ENCODE measurements around the gene ERC2. TPM values are rescaled to one million over a fixed set of nuclear protein-coding genes. Genes with fewer than 3 reads are reported as not detected.

The ERC2 gene
- polyA plus RNA-seq, 3 donors, result 0.04 to 0.54 TPM; not detected in 1

DNA sequence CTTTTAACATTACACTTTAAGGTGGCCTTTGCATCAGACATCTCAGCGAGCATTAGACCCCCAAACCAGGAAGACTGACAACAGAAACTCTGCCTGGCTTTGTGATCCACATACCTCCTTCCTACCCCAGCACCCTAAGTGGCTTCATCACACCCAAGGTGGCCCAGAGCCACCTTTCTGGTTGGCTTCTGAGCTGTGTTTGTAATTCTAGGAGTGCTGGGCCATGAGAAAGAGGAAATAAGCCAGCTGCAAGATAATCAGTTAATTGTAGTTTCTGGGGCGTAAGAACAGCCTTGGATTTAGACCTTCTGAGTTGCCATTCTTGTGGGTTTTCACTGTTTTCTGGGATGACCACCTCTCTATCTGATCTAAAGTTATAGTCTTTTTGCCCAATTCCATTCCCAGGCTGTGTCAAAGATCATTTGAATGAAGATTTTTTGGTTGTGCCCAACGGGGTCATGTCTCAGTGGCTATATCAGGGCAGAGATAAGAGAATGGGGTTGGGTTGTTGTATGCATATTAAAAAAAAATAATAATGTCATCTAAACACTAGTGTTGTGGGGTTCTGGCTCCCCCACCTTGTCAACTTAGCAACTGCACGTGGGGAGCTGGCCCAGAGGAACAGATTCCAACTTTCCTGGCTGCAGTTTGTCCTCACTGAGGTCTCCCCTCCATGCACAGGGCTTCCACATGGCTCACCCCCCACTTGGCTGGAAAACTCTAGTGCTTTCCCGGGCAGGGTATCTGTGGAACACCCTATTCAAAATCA is 746.4 kb downstream of the ERC2 start:
- 43 to 58% (median 49%) methylated on average over 5 of the region's 5 CpGs for WGBS, 3 donors
- no peak overlapping the region for H3K27ac ChIP-seq (ENCODE audit: low read depth, low read length)

DNA sequence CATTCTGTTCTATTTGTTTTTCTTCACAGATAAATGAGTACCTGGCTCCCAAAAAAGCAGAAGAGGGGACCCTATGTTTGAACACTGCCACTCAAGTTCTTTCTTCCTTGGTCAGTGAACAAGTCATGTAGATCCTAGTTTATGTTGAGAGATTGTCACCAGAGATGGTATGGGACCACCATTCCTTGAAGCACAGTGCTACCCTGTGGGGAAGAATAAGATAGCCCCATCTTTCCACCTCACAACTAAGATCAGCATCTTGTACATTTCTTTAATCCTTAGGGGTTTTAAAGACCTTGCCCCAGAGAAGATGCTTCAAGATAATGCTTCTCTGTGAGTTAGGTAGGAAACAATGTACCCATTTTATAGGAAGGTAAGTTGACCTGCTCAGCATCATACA is 747.7 kb downstream of the ERC2 start:
- no peak overlapping the region for H3K27ac ChIP-seq (ENCODE audit: low read depth, low read length)

DNA sequence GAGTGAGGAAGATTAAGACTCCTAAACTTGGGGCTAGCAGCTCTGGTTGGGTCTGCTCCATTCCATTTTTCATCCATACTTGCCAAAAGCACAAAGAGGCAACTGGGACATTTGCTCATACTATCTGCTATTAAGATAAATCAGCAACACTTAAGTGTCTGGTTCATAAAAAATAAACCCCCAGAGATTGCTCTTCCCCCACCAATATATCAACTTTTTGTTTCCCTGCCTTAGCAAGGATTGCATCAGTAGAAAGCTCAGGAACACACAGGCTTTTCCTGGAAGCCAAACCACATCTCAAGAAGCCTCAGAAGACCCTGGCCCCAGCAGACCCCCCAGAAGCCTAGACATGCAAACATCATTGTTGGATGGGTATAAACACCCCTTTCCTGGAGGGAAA is 748.8 kb downstream of the ERC2 start:
- H3K27ac ChIP-seq (ENCODE audit: low read depth, low read length), result no peak overlapping the region

DNA sequence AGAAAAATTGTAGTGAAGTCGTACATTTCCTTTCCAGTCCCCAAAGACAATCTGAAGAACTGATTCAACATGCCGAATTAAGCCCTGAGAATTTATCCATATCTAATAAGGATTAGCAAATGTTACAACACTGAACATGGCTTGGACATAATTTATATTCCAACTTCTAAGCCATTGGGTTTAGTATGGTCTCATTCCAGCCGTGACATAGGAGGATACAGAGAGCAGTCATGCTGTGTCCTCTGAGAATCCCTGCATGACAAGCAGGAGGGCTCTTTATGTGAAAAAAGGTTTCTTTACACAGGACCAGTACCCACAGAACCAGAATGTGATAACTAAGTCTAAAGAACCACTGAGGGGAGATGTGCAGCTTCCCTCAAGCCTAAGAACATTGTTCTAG is 749.3 kb downstream of the ERC2 start:
- H3K27ac ChIP-seq (ENCODE audit: low read depth, low read length), result no peak overlapping the region
- 42 to 71% (median 47%) methylated on average over 3 of the region's 3 CpGs for WGBS, 3 donors

DNA sequence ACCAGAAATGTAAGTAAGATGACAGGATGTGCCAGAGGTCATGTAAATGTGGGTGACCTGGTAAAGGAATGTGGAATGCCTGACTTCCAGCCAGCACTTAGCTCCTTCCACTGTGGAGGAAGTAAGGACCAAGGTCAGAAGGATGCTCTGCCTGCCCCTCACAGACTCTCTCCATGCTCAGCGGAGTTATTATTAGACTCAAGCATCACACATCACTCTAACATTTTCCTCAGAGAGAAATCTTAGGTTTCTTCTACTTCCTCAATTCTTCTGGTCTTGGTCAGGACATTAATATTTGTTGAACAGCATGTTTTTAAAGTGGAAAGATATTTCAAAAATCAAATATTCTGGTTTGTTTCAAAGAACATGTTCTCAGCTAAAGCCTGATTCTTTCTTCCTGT is 749.7 kb downstream of the ERC2 start:
- 24 to 67% (median 26%) methylated on average over 1 of the region's 1 CpG for WGBS, 3 donors
- no peak overlapping the region for H3K27ac ChIP-seq (ENCODE audit: low read depth, low read length)

DNA sequence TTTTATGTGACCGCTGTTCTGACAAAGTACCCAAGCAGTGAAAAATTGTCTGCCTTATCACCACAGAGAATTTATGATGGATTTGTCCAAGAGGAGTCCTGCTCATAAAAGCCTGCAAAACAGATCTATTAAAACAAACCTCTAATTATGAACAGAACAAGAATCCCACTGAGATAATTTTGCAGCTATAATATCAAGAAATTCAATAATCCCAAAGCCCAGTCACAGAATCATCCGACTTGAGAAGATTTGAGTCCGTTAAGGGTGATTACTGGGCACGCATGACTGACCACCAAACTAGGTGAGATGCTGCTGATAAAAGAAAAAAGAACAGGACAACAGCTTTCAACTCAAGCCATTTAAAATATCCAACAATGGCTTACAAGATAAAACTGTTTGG is 750.2 kb downstream of the ERC2 start:
- 61 to 74% (median 68%) methylated on average over 4 of the region's 4 CpGs for WGBS, 3 donors
- no peak overlapping the region for H3K27ac ChIP-seq (ENCODE audit: low read depth, low read length)

DNA sequence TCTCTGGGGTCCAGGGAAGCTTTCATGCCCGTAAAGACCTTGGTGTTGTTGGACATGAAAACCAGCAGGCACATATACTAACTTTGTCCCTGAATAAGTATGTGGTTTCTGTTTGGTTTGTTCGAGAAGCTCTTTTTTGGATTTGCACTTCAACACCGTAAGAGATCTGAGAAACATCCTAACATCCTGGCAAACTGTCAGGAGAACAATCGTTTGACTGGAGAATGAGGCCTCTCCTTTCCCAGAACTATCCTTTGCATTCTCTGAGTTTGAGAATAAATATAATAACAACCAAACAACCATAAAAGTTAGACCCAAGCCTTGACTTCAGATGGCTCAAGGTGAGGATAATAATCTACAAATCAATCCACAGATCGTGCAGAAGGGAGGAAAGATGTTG is 750.8 kb downstream of the ERC2 start:
- no peak overlapping the region for H3K27ac ChIP-seq (ENCODE audit: low read depth, low read length)
- WGBS, 3 donors, result 70 to 77% (median 72%) methylated on average over 5 of the region's 5 CpGs

DNA sequence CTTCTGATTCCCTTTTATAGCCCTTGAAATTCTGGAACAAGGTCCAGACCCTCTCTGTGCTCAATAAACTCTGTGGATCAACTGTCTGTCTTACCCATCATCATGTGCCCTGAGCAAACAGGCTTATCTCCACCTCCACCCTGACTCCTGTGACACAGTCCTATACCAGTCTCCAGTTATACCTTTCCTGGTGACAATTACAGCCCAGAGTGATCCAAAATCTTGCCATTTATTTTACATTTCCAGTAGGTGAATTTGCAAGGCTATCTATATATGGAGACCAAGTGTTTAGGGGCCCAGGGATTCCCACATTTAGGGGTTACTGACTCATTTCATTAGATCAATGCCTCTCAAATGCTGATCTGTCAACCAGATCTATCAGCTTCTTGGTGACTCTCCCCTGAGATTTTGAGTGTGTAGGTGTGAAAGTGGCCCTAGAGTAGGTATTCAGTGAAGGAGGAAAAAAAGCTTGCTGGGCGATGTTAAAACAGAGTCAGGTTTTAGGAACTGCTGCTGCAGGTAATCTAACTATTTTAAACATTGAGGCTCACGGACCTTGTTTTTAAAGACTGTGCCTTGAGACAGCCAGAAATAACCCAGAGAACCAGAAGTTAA is 751.5 kb downstream of the ERC2 start:
- 87 to 96% (median 95%) methylated on average over 2 of the region's 2 CpGs for WGBS, 3 donors
- no peak overlapping the region for H3K27ac ChIP-seq (ENCODE audit: low read depth, low read length)

DNA sequence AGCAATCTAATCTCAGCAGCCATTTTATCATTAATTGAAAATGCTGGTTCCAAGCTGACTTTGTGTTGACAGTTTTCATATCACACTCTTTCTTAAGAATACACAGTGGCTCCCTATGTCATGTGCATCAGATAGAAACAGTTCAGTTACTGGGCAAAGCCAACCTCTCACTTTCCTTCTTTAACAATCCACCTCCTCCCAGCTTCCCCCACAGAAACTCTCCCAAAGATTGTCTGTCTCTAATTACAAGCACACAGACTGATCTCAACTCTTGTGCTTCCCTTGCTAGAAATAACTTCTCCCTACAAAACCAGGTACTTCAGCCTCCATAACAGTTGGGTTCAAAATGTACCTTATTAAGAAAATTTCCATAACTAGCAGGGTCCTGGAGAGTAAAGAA is 752.2 kb downstream of the ERC2 start:
- no peak overlapping the region for H3K27ac ChIP-seq (ENCODE audit: low read depth, low read length)

DNA sequence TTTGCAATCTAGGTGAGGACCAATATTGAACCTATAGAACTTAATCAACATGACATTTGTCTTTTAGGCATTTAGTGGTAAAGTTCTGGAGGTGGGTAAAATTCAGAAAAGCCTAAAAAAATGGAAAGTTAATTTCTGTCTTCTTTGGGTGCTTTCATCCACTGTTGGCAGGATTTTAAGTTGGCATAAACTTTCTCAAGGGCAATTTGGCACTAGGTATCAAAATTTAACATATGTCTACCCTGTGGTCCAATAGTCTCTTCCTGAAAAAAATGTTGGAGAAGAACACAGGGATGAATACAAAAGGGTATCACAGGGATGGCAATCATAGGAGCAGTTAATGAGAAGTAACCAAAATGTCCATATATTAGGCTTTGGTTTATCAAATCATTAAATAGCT is 754.2 kb downstream of the ERC2 start:
- H3K27ac ChIP-seq (ENCODE audit: low read depth, low read length), result no peak overlapping the region

DNA sequence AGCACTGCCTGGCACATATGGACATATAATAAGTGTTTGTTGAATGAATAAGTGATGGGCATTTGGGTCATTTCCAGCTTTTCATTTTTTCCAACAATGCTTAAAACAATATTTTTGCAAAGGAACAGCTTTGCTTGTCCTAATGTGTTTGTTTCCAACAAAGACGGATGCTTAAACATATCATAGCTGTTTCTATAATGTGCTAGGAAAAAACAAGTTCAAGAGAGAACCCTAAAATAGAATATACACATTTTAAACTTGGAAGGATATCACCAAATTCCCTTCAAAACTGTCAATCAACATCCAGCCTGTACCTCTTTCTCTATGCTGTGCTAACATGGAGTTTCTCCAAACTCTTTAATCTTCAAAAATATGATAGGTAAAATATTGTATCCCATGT is 756.6 kb downstream of the ERC2 start:
- WGBS, 3 donors, result 82 to 88% (median 85%) methylated on average over 1 of the region's 1 CpG
- H3K27ac ChIP-seq (ENCODE audit: low read depth, low read length), result no peak overlapping the region

DNA sequence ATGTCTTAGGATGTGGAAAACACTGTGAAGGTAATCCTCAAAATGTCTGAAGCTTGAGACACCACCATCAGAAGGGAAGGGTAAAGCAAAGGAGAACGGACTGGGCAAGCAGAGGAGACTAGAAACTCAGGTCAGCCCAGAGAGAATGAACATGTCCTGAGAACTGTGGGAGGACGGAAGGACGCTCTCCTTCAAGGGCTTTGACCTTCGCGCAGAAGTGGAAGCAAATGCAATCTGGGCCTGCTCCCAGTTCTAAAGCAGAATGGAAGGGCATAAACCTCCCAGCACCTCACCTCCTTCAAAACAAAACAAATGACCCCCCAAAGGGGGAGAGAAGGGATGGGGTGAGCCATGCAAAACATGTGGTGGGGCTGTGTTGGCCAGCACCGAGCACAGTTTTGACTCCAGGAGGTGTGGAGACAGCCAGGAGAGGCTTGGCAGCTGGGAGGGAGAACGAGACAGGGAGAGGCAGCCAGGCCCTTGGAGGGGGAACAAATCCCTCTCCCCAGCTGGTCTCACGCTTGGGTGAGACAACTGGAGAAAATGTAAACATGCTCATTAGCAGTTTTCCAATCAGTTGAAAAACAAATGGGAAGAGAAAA is 758.8 kb downstream of the ERC2 start:
- no peak overlapping the region for H3K27ac ChIP-seq (ENCODE audit: low read depth, low read length)
- WGBS, 3 donors, result 72 to 82% (median 73%) methylated on average over 8 of the region's 8 CpGs

DNA sequence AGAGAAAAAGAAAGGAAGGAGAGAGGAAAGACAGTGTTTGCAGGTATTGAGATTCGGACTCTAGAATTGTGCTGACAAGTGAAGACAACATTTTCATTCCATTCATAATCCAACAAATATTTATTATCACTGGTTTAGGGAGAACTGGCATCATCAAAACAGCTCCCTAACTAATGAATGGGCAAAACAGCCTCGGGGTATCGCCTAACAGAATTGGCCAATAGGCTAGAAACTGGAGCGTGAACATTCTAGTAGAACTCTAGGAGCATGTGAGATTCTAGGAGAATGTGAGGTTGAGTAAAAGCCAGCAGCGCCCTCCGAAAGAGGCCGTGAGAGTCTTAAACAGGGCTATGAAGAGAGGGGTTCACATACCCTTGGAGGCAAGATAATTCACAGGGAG is 759.3 kb downstream of the ERC2 start:
- 94 to 97% (median 94%) methylated on average over 7 of the region's 7 CpGs for WGBS, 3 donors
- H3K27ac ChIP-seq (ENCODE audit: low read depth, low read length), result no peak overlapping the region

DNA sequence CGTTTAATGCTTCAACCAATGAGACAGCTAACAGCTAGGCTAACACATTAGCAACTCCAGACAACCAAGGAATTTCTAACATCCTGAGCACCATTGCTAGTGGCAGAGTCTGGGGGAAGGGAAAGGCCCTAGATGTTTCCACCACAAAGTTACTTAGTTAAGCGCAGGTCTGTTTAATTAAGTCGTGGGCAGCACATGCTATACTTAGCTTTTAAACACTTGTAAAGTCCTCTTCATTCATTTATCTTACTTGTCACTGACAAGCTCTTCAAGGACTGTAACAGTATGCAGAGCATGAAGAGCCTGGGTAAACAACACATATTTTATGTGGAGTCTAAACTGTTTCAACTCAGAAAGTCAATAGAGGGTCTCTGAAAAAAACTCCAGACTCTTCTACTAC is 760.0 kb downstream of the ERC2 start:
- WGBS, 3 donors, result 54 to 81% (median 77%) methylated on average over 3 of the region's 3 CpGs
- no peak overlapping the region for H3K27ac ChIP-seq (ENCODE audit: low read depth, low read length)

DNA sequence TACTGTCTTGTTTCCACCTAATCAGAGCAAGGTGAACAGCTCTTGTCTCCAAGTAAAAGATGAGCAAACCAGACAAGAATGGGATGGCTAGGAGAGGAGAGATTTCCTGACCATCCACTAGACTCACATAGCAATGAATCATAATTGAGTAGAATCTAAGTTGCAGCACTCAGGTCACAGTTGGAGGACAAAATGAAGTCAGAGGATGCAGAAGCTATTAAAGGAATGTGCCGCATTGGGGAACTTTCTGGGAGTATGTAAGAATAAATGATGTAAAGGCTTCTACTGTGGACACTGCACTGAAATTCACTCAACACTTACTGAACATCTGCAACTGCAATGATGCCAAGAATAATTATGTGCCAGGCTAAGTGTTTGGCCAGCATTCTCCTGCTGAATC is 763.7 kb downstream of the ERC2 start:
- H3K27ac ChIP-seq (ENCODE audit: low read depth, low read length), result no peak overlapping the region
- 0 to 80% (median 5%) methylated on average over 1 of the region's 1 CpG for WGBS, 3 donors

DNA sequence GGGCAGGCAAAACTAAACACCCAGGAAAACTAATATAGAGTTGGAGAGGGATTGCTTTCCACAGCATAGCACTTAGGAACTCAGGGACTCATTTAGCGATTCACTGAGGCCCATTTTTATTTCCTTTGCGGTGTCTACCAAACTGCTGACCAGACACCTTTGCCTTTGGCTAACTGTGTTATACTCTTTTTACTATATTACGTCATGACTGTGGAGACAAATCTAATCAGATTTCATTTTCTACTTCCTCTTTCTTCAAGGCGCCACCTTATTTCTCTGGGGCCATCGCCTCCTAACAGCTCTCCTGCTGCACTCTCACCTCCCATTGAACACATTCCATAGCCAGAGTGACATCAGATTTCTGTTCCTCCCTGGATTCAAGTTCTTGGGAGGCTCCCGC is 765.4 kb downstream of the ERC2 start:
- no peak overlapping the region for H3K27ac ChIP-seq (ENCODE audit: low read depth, low read length)
- 83 to 86% (median 84%) methylated on average over 6 of the region's 6 CpGs for WGBS, 3 donors

DNA sequence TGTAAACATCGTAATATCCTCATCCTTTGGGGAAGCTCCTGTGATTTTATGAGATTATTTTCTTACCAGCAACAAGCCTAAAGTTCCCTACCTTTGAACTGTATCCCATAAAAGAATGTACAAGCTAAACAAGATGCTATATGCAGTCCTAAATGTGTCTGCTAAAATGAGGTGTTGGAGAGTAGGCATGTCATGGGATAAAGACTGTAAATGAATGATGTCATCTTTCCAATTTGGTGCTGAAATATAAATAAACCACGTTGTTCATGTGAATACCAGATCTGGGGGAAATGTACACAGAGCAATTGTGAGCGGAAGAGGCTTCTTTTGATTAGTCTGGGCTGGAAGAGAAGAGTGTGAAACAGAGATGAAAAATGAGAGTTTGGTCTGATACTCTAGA is 766.3 kb downstream of the ERC2 start:
- 54 to 76% (median 74%) methylated on average over 3 of the region's 3 CpGs for WGBS, 3 donors
- no peak overlapping the region for H3K27ac ChIP-seq (ENCODE audit: low read depth, low read length)

DNA sequence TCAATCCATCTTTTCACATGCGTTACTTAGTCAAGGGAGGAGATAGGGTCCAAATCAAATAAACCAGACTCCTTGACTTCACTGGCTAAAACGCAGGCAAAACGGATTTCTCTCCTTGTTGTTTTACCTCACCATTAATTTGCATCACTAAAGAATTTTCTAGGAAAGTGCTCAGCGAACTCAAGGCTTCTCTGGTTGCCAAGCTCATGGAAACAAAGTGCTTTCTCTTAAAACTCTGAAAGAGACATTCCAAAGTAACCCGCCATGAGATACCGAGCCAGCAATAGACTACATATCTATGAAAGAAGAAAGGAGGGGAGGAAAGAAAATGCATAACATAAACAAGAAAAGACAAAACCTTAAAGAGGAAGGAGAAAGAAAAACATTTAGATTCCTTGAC is 769.4 kb downstream of the ERC2 start:
- 71 to 75% (median 74%) methylated on average over 6 of the region's 6 CpGs for WGBS, 3 donors

DNA sequence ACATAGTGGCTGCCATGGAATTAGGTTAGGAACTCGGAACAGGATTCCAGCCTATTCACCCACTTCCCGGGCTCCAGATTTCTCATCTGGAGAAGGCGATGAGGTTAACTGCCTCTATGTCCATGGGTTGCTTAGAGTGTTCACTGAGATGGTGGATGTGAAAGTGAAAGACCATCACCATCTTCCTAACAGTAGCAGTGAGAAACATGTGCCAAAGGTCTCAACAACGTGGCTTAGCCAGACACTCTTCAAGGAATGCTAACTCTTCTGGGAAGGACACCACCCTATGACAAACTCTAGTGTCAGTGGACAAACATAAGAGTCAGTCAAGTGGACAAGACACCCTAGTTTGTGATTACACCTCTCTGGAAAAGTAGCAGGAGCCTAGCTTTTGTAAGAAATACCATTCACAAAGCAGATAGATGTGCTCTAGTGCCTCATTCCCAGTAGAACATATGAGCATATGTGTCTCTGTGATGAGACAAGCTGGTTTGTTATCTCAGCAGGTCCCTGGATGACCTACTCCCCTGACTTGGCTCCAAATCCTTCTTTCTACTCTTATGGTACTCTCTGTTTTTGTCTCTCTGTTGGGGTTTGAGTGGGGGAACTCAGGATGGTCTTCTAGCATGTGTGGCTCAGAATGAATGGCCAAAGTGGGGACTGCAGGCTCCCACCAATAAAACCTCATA is 770.9 kb downstream of the ERC2 start:
- H3K27ac ChIP-seq (ENCODE audit: low read depth, low read length), result no peak overlapping the region
- 87 to 91% (median 89%) methylated on average over 4 of the region's 4 CpGs for WGBS, 3 donors

More for the DNA sequence above, 769.4 kb downstream of the ERC2 start:
- no peak overlapping the region for H3K27ac ChIP-seq (ENCODE audit: low read depth, low read length)

Measured in adipose tissue (tissue), 3 donors.